Hepatic stellate cell (primary cell): ENCODE measurements around the gene ACOT13.
"Not testable (repeated sequence)": the region's sequence is repeated elsewhere in the genome, so short reads cannot be mapped to it uniquely, and the experiment has no call there.

Source experiments
- DNase-seq: peaks from one replicate; pipeline ENCODE4 v3.0.0; 2011; ENCODE audit warnings: low spot score

The ACOT13 gene

GRCh38 chr6:24666641-24667377 lies at the start of gene ACOT13, which contains the start of gene TDP2:
Gene ACOT13 (plus strand): TSS chr6:24667077. CDS start chr6:24667264, 187 bp downstream.
Gene TDP2 (minus strand): TSS chr6:24666899. CDS start chr6:24666862, 37 bp downstream.
- peak; percentile 97 for DNase-seq

- DNase-seq = no peak
Observed at GRCh38 chr6:24619661-24620060, 47.2 kb upstream of the ACOT13 start.

- no peak for DNase-seq
Observed at GRCh38 chr6:24620637-24621036, 46.2 kb upstream of the ACOT13 start.

- DNase-seq = no peak
Observed at GRCh38 chr6:24621626-24622289, 45.1 kb upstream of the ACOT13 start.

GRCh38 chr6:24630856-24631505 lies 35.9 kb upstream of the ACOT13 start:
- no peak for DNase-seq

GRCh38 chr6:24631671-24632070 lies 35.2 kb upstream of the ACOT13 start:
- DNase-seq = no peak

GRCh38 chr6:24632573-24632972 lies 34.3 kb upstream of the ACOT13 start:
- DNase-seq = no peak

GRCh38 chr6:24636681-24637080 lies 30.2 kb upstream of the ACOT13 start:
- no peak for DNase-seq

- DNase-seq = no peak
Observed at GRCh38 chr6:24640166-24640565, 26.7 kb upstream of the ACOT13 start.

- DNase-seq = not testable (repeated sequence)
Observed at GRCh38 chr6:24640631-24641030, 26.2 kb upstream of the ACOT13 start.

GRCh38 chr6:24642061-24642460 lies 24.8 kb upstream of the ACOT13 start:
- no peak for DNase-seq

- DNase-seq = no peak
Observed at GRCh38 chr6:24643920-24644319, 23.0 kb upstream of the ACOT13 start.

- no peak for DNase-seq
Observed at GRCh38 chr6:24644377-24644776, 22.5 kb upstream of the ACOT13 start.

GRCh38 chr6:24646771-24647170 lies 20.1 kb upstream of the ACOT13 start:
- DNase-seq = no peak

- no peak for DNase-seq
Observed at GRCh38 chr6:24648276-24648675, 18.6 kb upstream of the ACOT13 start.

- no peak for DNase-seq
Observed at GRCh38 chr6:24649691-24650090, 17.2 kb upstream of the ACOT13 start.

- DNase-seq = no peak
Observed at GRCh38 chr6:24650365-24650764, 16.5 kb upstream of the ACOT13 start.

- no peak for DNase-seq
Observed at GRCh38 chr6:24655215-24655614, 11.7 kb upstream of the ACOT13 start.

GRCh38 chr6:24658573-24659560 lies 8.0 kb upstream of the ACOT13 start:
- no peak for DNase-seq

- no peak for DNase-seq
Observed at GRCh38 chr6:24659561-24659960, 7.3 kb upstream of the ACOT13 start.

- no peak for DNase-seq
Observed at GRCh38 chr6:24660105-24660504, 6.8 kb upstream of the ACOT13 start.

- DNase-seq = not testable (repeated sequence)
Observed at GRCh38 chr6:24661759-24662158, 5.1 kb upstream of the ACOT13 start.
